ENCODE measurements around the gene THPO. TPM values are rescaled to one million over a fixed set of nuclear protein-coding genes. Genes with fewer than 3 reads are reported as not detected.
A peak's percentile ranks its signal among the peaks of the same experiment; 100 is the strongest.

THPO gene
- total RNA-seq, 1 experiment from 2014 or later = 1.1 TPM

GRCh38 chr3:184375747-184376461, 2.1 kb downstream of the THPO start:
- in situ Hi-C loops (cut with HindIII; ENCODE audit: low pct_unique_long_range_greater_than_20kb, low sequenced_read_pairs) = no loop called here
- no peak for DNase-seq (ENCODE audit: low read depth, low spot score)

- in situ Hi-C loops (cut with HindIII; ENCODE audit: low pct_unique_long_range_greater_than_20kb, low sequenced_read_pairs) = loop anchor here (25.0 kb wide), 1 partner anchor 164 kb away; no protein-coding TSS in a partner anchor
- no peak for DNase-seq (ENCODE audit: low read depth, low spot score)
These were observed 4.6 kb downstream of the THPO start for GRCh38 chr3:184373422-184373821.

GRCh38 chr3:184372911-184373310, 5.1 kb downstream of the THPO start:
- no peak for DNase-seq (ENCODE audit: low read depth, low spot score)
- in situ Hi-C loops (cut with HindIII; ENCODE audit: low pct_unique_long_range_greater_than_20kb, low sequenced_read_pairs) = loop anchor here (25.0 kb wide), 1 partner anchor 164 kb away; no protein-coding TSS in a partner anchor

- no peak for DNase-seq (ENCODE audit: low read depth, low spot score)
- in situ Hi-C loops (cut with HindIII; ENCODE audit: low pct_unique_long_range_greater_than_20kb, low sequenced_read_pairs) = loop anchor here (25.0 kb wide), 1 partner anchor 165 kb away; no protein-coding TSS in a partner anchor
These were observed 5.6 kb downstream of the THPO start for GRCh38 chr3:184372296-184372821.

GRCh38 chr3:184371570-184372018, 6.4 kb downstream of the THPO start:
- in situ Hi-C loops (cut with HindIII; ENCODE audit: low pct_unique_long_range_greater_than_20kb, low sequenced_read_pairs) = loop anchor here (25.0 kb wide), 1 partner anchor 166 kb away; no protein-coding TSS in a partner anchor
- peak; percentile 86 for DNase-seq (ENCODE audit: low read depth, low spot score)

- no peak for DNase-seq (ENCODE audit: low read depth, low spot score)
- in situ Hi-C loops (cut with HindIII; ENCODE audit: low pct_unique_long_range_greater_than_20kb, low sequenced_read_pairs) = loop anchor here (25.0 kb wide), 1 partner anchor 169 kb away; no protein-coding TSS in a partner anchor
These were observed 9.3 kb downstream of the THPO start for GRCh38 chr3:184368586-184369183.

GRCh38 chr3:184368116-184368515, 9.9 kb downstream of the THPO start:
- in situ Hi-C loops (cut with HindIII; ENCODE audit: low pct_unique_long_range_greater_than_20kb, low sequenced_read_pairs) = loop anchor here (25.0 kb wide), 1 partner anchor 169 kb away; no protein-coding TSS in a partner anchor
- DNase-seq (ENCODE audit: low read depth, low spot score) = no peak

- in situ Hi-C loops (cut with HindIII; ENCODE audit: low pct_unique_long_range_greater_than_20kb, low sequenced_read_pairs) = loop anchor here (25.0 kb wide), 1 partner anchor 171 kb away; no protein-coding TSS in a partner anchor
- DNase-seq (ENCODE audit: low read depth, low spot score) = no peak
These were observed 11.3 kb downstream of the THPO start for GRCh38 chr3:184366619-184367289.

- peak; percentile 98 for DNase-seq (ENCODE audit: low read depth, low spot score)
- in situ Hi-C loops (cut with HindIII; ENCODE audit: low pct_unique_long_range_greater_than_20kb, low sequenced_read_pairs) = loop anchor here (25.0 kb wide), 1 partner anchor 174 kb away; no protein-coding TSS in a partner anchor
These were observed 15.1 kb downstream of the THPO start for GRCh38 chr3:184362668-184363546.

- in situ Hi-C loops (cut with HindIII; ENCODE audit: low pct_unique_long_range_greater_than_20kb, low sequenced_read_pairs) = loop anchor here (25.0 kb wide), 1 partner anchor 175 kb away; no protein-coding TSS in a partner anchor
- DNase-seq (ENCODE audit: low read depth, low spot score) = peak; percentile 68
These were observed 15.9 kb downstream of the THPO start for GRCh38 chr3:184361932-184362667.

- peak; percentile 41 for DNase-seq (ENCODE audit: low read depth, low spot score)
- in situ Hi-C loops (cut with HindIII; ENCODE audit: low pct_unique_long_range_greater_than_20kb, low sequenced_read_pairs) = loop anchor here (25.0 kb wide), 1 partner anchor 176 kb away; no protein-coding TSS in a partner anchor
These were observed 16.5 kb downstream of the THPO start, which contains the start of the genes CLCN2 and POLR2H for GRCh38 chr3:184361532-184361931. CLCN2 (minus strand) TSS chr3:184361605; CDS start chr3:184361479, 126 bp downstream. POLR2H (plus strand) TSS chr3:184361710; CDS start chr3:184363493, 1,783 bp downstream.

- in situ Hi-C loops (cut with HindIII; ENCODE audit: low pct_unique_long_range_greater_than_20kb, low sequenced_read_pairs) = loop anchor here (25.0 kb wide), 1 partner anchor 176 kb away; no protein-coding TSS in a partner anchor
- DNase-seq (ENCODE audit: low read depth, low spot score) = no peak
These were observed 17.0 kb downstream of the THPO start for GRCh38 chr3:184360929-184361531.

GRCh38 chr3:184360070-184360928, 17.7 kb downstream of the THPO start:
- DNase-seq (ENCODE audit: low read depth, low spot score) = no peak
- in situ Hi-C loops (cut with HindIII; ENCODE audit: low pct_unique_long_range_greater_than_20kb, low sequenced_read_pairs) = loop anchor here (25.0 kb wide), 1 partner anchor 177 kb away; no protein-coding TSS in a partner anchor

GRCh38 chr3:184359610-184360009, 18.4 kb downstream of the THPO start:
- DNase-seq (ENCODE audit: low read depth, low spot score) = peak; percentile 15
- in situ Hi-C loops (cut with HindIII; ENCODE audit: low pct_unique_long_range_greater_than_20kb, low sequenced_read_pairs) = loop anchor here (25.0 kb wide), 1 partner anchor 178 kb away; no protein-coding TSS in a partner anchor
